ENCODE data around the gene SIGLECL1.

Gene SIGLECL1

DNA sequence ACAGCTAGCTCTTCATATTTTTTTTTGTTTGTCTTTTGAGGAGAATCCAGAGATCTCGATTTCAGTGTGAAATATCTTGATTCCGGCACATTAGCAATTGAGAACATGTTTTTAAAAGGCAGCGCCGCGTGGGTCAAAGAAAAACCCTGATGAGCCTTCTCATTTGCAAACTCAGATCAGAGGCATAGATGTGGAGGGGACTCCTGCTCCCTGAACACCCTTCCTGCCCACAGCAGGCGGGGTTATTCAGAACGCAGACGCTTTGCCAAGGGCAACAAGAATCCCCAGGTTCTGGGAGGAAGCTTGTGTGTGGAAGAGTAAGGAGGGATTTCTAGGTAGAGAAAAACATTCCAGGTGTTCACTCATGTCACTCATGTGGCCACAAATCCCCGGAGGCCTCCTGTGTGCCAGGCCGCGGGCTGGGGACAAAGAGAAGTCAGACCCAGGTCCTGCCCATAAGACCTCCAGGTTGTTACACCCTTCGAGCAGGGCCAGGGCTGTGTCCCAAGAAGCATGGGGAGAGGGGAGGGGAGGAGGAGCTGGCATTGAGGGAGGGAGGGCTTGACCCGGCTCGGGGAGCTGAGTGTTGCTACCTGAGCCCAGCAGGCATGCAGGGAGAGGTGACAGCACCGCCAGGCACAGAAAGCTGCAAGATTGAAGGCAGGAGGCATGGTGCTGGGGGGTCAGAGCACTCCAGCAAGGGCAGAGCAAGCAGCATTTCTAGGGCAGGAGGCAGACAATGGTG is 44.7 kb downstream of the SIGLECL1 start:
- DNase-seq (ENCODE audit: low read depth in 1 of 2, low spot score in 1 of 2) = no peak

DNA sequence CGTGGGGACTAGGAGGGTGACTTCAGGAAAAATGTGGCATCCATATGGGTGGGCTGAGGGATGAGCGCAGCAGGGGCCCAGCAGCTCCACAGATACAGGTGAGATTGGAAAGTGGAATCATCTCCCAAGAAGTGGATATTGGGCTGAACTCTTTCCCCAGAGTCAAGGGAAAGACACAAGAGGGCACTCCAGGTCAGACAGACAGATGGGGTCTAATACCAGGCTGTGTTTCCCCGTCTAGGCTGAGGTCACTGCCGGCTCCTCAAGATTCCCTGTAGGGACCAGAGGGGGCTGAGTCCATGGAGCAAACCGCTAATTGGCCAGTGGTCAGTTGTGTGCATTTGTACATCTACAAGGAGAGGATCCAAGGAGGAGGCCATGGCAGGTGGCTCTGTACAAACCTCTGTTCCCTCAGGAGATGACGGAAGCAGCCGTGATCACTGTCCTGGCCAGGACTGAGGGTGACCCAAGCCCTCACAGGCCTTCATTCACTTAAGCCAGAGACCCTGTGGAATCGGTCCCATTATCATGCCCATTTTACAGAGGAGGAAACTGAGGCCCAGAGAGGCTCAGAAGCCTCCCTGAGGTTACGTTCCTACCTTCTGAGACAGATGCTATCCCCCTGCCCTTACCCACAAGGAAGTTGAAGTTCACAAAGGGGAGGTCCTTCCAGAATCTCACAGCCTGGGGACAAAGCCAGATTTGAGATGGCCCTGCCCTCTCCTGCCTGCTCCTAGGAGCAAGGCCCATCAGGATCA is 45.6 kb downstream of the SIGLECL1 start:
- DNase-seq (ENCODE audit: low read depth in 1 of 2, low spot score in 1 of 2) = no peak

DNA sequence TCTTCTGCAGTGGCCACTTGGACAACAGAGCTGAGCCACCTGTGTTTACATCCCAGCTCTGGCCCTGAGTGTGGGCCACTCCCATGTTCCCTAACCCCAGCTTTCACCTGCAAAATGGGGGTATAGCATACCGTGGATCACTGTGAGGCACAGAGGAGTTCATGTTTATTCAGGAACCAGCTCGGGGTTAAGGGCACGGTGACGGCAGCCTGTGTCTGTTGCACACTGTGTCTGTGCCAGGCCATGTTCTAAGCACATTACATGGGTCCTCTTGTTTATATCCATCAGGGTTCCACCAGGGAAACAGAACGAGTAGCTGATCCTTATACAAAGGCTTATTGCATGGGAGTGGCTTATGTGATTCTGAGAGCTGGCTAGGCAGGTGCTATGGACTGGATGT is 46.5 kb downstream of the SIGLECL1 start:
- DNase-seq (ENCODE audit: low read depth in 1 of 2, low spot score in 1 of 2) = no peak

DNA sequence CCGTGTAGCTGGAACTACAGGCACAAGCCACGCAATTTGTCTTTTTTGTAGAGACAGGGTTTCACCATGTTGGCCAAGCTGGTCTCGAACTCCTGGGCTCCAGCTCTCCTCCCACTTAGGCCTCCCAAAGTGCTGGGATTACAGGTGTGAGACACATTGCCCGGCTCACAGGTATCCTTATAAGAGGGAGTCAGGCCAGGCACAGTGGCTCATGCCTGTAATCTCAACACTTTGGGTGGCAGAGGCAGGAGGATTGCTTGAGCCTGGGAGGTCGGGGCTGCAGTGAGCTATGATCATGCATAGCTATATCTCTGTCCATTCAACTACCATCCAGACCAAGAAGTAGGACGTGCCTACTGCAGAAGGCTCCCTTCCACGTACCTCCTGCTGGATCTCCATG is 50.4 kb downstream of the SIGLECL1 start:
- DNase-seq (ENCODE audit: low read depth in 1 of 2, low spot score in 1 of 2) = no peak

DNA sequence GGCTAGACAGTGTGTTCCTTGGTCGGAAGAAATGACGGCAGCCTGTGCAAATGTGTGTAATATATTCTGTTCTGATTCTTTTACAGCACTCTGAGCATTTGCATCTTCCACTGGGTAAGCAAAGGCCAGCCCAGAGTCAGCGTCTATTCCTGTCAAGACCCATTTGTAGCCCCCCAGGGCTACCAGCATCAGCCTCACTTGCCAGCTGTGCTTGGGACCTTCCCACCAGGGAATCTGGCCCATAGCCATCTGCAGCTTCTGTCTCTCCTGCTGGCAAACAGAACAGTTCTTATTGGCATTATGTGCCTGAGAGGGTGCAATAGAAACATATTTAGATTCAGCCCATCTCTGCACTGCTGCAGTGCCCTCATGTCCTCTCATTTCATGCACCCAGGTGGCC is 54.6 kb downstream of the SIGLECL1 start:
- DNase-seq (ENCODE audit: low read depth in 1 of 2, low spot score in 1 of 2) = no peak

DNA sequence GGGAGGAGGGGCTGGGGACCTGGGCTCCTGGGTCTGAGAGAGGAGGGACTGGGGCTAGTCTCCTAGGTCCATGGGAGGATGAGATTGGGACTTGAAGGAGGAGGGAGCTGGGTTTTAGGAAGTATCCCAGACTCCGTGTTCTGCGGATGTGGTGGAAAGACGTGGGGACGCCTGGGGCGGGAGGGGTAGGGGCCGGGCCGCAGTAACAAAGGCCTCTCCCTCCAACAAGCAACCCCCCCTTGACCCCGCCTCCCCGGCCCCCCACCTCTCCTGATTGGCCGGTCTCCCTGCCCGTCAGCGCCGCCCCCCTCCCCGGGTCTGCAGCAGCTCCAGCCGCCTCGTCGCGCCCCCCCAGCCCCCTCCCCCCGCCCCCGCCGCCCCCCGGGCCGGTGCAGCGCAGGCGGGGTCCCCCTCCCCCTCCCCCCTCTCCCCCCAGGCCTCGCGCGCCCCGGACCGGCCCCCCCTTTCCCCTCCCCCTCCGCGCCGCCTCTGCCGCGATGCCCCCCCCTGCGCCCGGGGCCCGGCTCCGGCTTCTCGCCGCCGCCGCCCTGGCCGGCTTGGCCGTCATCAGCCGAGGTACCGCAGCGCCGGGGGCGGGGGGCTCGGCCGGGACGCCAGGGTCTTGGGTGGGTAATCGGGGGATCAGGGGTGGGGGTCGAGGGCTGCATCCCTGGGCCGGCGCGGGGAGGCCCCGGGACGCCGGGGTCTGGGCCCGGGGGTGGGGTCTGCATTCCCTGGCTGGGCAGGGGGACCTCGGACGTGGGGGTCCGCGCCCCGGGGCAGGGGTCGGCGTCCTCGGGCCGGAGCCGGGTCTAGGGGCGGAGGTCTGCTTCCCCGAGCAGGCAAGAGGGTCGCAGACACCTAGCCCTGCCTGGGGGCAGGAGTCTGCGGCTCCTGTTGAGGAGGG is 60.7 kb downstream of the SIGLECL1 start, which contains the start of gene IGLON5:
Gene IGLON5 (plus strand): TSS at position 294 of the 907 bp plus-strand sequence. CDS start 204 bp downstream, at position 498.
- DNase-seq (ENCODE audit: low read depth in 1 of 2, low spot score in 1 of 2) = no peak

DNA sequence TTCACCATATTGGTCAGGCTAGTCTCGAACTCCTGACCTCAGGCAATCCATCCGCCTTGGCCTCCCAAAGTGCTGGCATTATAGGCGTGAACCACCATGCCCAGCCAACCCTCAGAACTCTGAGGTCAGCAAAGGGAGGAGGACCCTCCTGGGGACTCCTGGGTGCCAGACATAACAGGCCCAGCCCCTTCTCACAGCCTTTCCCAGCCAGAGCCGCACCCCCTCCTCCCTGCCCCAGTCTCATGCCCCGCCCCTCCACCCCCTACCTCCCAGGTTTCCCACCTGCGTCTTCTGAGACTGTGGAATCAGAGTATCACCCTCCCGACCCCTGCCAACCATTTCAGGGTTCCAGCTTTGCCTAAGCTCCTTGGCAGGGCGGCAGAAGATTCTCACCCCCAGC is 65.8 kb downstream of the SIGLECL1 start:
- no peak for DNase-seq (ENCODE audit: low read depth in 1 of 2, low spot score in 1 of 2)

DNA sequence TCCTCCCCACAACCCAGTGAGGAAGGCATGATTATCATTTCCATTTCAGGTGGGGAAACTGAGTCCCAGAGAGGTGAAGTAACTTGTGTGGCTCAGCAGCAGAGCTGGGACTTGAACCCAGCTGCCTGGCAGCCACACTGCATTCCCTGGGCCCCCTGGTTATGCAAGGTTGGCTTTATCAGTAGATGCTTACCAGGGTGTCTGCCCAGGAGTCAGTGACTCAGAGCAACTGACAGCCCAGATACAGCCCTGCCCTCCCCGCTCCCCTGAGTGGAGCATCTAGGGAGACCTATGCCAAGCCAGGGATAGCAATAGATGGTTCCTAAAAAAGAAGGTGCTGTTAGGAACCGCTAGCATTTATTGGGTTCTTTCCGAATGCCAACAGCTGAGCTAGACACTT is 66.5 kb downstream of the SIGLECL1 start:
- DNase-seq (ENCODE audit: low read depth in 1 of 2, low spot score in 1 of 2) = no peak

DNA sequence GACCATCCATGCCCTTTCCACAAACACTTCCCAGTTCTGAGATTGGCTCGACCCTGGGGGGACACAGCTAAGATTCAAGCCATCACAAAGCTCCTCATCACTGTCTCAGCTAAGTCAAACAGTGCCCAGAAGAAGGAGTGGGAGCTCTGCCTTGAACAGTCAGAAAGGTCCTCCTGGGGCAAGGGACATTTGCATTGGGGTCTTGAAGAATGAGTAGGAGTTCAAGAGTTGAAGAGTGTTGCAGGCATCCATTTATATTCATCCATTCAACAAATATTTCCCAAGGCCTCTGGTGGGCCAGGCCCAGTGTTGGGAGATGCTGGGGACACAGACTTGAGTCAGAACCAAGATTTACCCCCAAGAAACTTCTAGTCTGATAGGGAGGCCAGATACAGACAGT is 67.1 kb downstream of the SIGLECL1 start:
- DNase-seq (ENCODE audit: low read depth in 1 of 2, low spot score in 1 of 2) = no peak

Measured in activated CD4-positive, alpha-beta T cell treated with anti-CD3 and anti-CD28 coated beads, Interleukin-2, amount 50 U/mL, for 24 hours (primary cell).